Measurements from ENCODE around the gene RMDN2. TPM values are rescaled to one million over a fixed set of nuclear protein-coding genes. Genes with fewer than 3 reads are reported as not detected.
"Not testable (repeated sequence)": the region's sequence is repeated elsewhere in the genome, so short reads cannot be mapped to it uniquely, and the experiment has no call there.

Gene RMDN2
- total and polyA plus RNA-seq, 12 donors, result 28.5 to 126 (median 55.9) TPM

DNA sequence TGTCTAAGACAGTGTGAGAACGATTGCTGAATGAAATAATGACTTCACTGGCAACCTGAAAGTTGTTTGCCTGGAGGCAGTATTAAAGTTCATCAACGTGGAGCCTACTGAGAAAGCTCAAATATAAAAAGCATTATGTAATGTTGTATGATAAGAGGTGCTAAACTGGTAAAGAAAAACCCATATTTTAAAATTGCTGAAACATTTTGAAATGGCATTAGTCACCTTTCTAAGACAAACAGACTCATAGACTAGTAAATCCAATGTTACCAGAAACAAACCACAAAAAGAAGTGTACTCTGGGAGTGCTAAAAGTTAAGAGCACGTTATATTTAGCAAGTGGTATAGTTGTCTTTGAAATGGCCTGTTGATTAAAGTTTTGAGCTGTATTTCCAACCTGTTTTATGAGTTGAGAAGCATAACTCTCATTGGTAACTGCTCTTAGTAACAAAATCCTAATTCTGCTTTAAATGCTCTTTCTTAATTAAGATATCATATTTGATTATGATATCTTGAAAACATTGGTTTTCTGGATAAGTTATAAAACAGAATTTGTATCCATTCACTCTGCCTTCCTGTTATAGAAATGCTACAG is 88.2 kb downstream of the RMDN2 start:
- DNase-seq, result no peak
- intact Hi-C loops (cut with DNase I), result no loop called here
- Histone ChIP-seq H3K27ac (no peak overlapping the region), H3K4me1 (replicated peaks in 1 of 2) (no peaks in the 10 kb centered on the region), H3K36me3 (replicated peaks in 1 of 2) (no peaks in the 10 kb centered on the region), H3K27me3 (no peaks in the 10 kb centered on the region), H3K4me3 (no peak overlapping the region), H3K9me3 (replicated peaks in 1 of 3) (no peaks in the 10 kb centered on the region)
- TF ChIP-seq, protein P1, sequence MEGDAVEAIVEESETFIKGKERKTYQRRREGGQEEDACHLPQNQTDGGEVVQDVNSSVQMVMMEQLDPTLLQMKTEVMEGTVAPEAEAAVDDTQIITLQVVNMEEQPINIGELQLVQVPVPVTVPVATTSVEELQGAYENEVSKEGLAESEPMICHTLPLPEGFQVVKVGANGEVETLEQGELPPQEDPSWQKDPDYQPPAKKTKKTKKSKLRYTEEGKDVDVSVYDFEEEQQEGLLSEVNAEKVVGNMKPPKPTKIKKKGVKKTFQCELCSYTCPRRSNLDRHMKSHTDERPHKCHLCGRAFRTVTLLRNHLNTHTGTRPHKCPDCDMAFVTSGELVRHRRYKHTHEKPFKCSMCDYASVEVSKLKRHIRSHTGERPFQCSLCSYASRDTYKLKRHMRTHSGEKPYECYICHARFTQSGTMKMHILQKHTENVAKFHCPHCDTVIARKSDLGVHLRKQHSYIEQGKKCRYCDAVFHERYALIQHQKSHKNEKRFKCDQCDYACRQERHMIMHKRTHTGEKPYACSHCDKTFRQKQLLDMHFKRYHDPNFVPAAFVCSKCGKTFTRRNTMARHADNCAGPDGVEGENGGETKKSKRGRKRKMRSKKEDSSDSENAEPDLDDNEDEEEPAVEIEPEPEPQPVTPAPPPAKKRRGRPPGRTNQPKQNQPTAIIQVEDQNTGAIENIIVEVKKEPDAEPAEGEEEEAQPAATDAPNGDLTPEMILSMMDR (IDR thresholded peaks at IDR 0.05), result no peak
- TF ChIP-seq POLR2A (IDR thresholded peaks at IDR 0.05), result no peak
- 75 to 77% (median 76%) methylated on average over 3 of the region's 3 CpGs for WGBS, 4 donors

DNA sequence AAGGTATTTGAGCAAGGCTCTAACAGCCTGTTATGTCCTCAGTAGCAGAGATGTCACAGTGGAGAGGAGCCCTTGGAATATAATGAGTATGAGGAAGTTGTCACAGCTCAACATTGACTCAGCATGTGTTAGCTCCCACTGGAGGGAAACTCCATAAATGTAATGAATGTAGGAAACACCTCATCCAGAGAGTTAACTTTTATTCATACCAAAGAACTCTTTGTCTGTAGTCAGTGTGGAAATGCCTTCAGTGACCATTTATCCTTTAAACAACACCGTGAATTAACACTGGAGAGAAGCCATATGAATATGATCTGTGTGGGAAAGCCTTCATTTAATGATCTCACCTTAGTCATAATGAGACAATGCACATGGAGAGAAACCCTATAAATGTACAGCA is 91.1 kb downstream of the RMDN2 start:
- Histone ChIP-seq H3K4me3 (no peak overlapping the region), H3K4me1 (replicated peaks in 1 of 2) (no peaks in the 10 kb centered on the region), H3K27me3 (no peaks in the 10 kb centered on the region), H3K9me3 (replicated peaks in 1 of 3) (no peaks in the 10 kb centered on the region), H3K27ac (no peak overlapping the region), H3K36me3 (replicated peaks in 1 of 2) (no peaks in the 10 kb centered on the region)
- WGBS, 4 donors, result 92 to 97% (median 96%) methylated on average over 1 of the region's 1 CpG
- intact Hi-C loops (cut with DNase I), result no loop called here
- no peak for DNase-seq
- TF ChIP-seq, protein P1 (IDR thresholded peaks at IDR 0.05), result no peak
- TF ChIP-seq POLR2A (IDR thresholded peaks at IDR 0.05), result no peak

DNA sequence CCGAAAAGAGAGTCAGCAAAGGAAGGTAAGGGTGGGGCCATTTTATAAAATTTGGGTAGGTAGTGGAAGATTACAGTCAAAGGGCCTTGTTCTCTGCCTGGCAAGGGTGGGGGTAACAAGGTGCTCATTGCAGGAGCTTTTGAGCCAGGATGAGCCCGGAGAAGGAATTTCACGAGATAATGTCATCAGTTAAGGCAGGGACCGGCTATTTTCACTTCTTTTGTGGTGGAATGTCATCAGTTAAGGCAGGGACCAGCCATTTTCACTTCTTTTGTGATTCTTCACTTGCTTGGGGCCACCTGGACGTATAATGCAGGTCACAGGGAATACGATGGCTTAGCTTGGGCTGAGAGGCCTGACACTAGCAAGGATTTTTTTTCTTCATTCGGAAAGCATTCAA is 92.7 kb downstream of the RMDN2 start:
- intact Hi-C loops (cut with DNase I), result no loop called here

DNA sequence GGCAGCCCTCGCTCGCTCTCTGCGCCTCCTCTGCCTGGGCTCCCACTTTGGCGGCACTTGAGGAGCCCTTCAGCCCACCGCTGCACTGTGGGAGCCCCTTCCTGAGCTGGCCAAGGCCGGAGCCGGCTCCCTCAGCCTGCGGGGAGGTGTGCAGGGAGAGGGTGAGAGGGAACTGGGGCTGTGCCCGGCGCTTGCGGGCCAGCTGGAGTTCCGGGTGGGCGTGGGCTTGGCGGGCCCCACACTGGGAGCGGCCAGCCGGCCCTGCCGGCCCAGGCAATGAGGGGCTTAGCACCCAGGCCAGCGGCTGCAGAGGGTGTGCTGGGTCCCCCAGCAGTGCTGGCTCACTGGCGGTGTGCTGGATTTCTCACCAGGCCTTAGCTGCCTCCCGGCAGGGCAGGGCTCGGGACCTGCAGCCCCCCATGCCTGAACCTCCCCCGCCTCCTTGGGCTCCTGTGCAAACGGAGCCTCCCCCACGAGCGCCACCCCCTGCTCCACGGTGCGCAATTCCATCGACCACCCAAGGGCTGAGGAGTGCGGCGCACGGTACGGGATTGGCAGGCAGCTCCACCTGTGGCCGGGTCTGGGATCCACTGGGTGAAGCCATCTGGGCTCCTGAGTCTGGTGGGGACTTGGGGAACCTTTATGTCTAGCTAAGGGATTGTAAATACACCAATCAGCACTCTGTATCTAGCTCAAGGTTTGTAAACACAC is 95.4 kb downstream of the RMDN2 start:
- 97 to 99% (median 98%) methylated on average over 18 to 33 of the region's 33 CpGs for WGBS, 4 donors
- H3K36me3 ChIP-seq (replicated peaks in 1 of 2); H3K4me1 ChIP-seq (replicated peaks in 1 of 2); H3K27me3 ChIP-seq; DNase-seq; H3K27ac ChIP-seq; intact Hi-C loops (cut with DNase I); H3K9me3 ChIP-seq (replicated peaks in 1 of 3); H3K4me3 ChIP-seq: not testable (repeated sequence)

More for the DNA sequence above, 92.7 kb downstream of the RMDN2 start:
- TF ChIP-seq, protein P1 (IDR thresholded peaks at IDR 0.05), result no peak
- TF ChIP-seq POLR2A (IDR thresholded peaks at IDR 0.05), result no peak
- Histone ChIP-seq H3K27me3 (no peaks in the 10 kb centered on the region), H3K4me3 (no peak overlapping the region), H3K9me3 (replicated peaks in 1 of 3) (no peaks in the 10 kb centered on the region), H3K36me3 (replicated peaks in 1 of 2) (no peaks in the 10 kb centered on the region), H3K4me1 (replicated peaks in 1 of 2) (no peaks in the 10 kb centered on the region), H3K27ac (no peak overlapping the region)
- 91 to 94% (median 93%) methylated on average over 7 of the region's 7 CpGs for WGBS, 4 donors
- no peak for DNase-seq

DNA sequence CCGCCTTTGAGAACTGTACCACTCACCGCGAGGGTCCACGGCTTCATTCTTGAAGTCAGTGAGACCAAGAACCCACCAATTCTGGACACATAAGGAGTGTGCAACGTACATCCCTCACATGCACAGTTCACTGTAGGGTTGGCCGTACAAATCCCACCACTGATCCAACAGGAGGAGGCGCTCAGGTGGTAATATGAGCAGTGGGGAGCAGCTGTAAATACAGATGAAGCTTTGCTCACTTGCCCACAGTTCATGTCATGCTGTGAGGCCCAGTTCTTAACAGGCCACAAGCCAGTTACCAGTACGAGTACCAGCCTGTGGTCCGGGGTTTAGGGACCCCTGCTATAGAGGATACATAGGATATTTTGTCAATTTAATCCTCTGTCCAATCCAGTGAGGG is 96.5 kb downstream of the RMDN2 start:
- no peaks in the 10 kb centered on the region for H3K4me1 ChIP-seq (replicated peaks in 1 of 2)
- H3K9me3 ChIP-seq (replicated peaks in 1 of 3), result no peaks in the 10 kb centered on the region
- TF ChIP-seq, protein P1 (IDR thresholded peaks at IDR 0.05), result no peak
- no peak for TF ChIP-seq POLR2A (IDR thresholded peaks at IDR 0.05)
- no peaks in the 10 kb centered on the region for H3K27me3 ChIP-seq
- WGBS, 4 donors, result 89 to 97% (median 91%) methylated on average over 8 to 9 of the region's 9 CpGs
- intact Hi-C loops (cut with DNase I), result no loop called here
- no peak for DNase-seq
- no peak overlapping the region for H3K4me3 ChIP-seq
- H3K36me3 ChIP-seq (replicated peaks in 1 of 2), result no peaks in the 10 kb centered on the region
- no peak overlapping the region for H3K27ac ChIP-seq
